ENCODE measurements around the gene PCDH9. TPM values are rescaled to one million over a fixed set of nuclear protein-coding genes. Genes with fewer than 3 reads are reported as not detected.

PCDH9 gene
- total and polyA plus RNA-seq, 9 donors, result 0.18 to 6.5 (median 1.3) TPM

GRCh38 chr13:66323745-66324347, 906.3 kb downstream of the PCDH9 start:
- DNase-seq, result no peak
- TF ChIP-seq CTCF (IDR thresholded peaks at IDR 0.05), result no peak
- TF ChIP-seq EP300 (IDR thresholded peaks at IDR 0.05), result no peak
- no peak for TF ChIP-seq POLR2A (IDR thresholded peaks at IDR 0.05)
- H3K36me3 ChIP-seq, result no peaks in the 10 kb centered on the region
- no peaks in the 10 kb centered on the region for H3K27me3 ChIP-seq
- intact Hi-C loops (cut with DNase I), result loop anchor here in 1 of 4 donors (2.0 kb wide), 1 partner anchor 71 kb away; no protein-coding TSS in a partner anchor
- WGBS, 3 donors, result 83 to 88% (median 87%) methylated on average over 3 of the region's 3 CpGs
- H3K4me3 ChIP-seq, result no peak overlapping the region
- no peaks in the 10 kb centered on the region for H3K9me3 ChIP-seq
- H3K4me1 ChIP-seq (ENCODE audit: insufficient read depth), result no peaks in the 10 kb centered on the region
- H3K27ac ChIP-seq, result no peak overlapping the region

GRCh38 chr13:66322936-66323335, 907.2 kb downstream of the PCDH9 start:
- H3K27me3 ChIP-seq, result no peaks in the 10 kb centered on the region
- TF ChIP-seq EP300 (IDR thresholded peaks at IDR 0.05), result no peak
- no peak for TF ChIP-seq CTCF (IDR thresholded peaks at IDR 0.05)
- no peak for TF ChIP-seq POLR2A (IDR thresholded peaks at IDR 0.05)
- 1 to 6% (median 2%) methylated on average over 2 of the region's 2 CpGs for WGBS, 3 donors
- no peaks in the 10 kb centered on the region for H3K4me1 ChIP-seq (ENCODE audit: insufficient read depth)
- no peaks in the 10 kb centered on the region for H3K9me3 ChIP-seq
- DNase-seq, result no peak
- intact Hi-C loops (cut with DNase I), result loop anchor here in 1 of 4 donors (2.0 kb wide), 1 partner anchor 70 kb away; no protein-coding TSS in a partner anchor
- H3K4me3 ChIP-seq, result no peak overlapping the region
- H3K27ac ChIP-seq, result no peak overlapping the region
- H3K36me3 ChIP-seq, result no peaks in the 10 kb centered on the region

GRCh38 chr13:66322193-66322740, 907.9 kb downstream of the PCDH9 start:
- no peak overlapping the region for H3K4me3 ChIP-seq
- no peaks in the 10 kb centered on the region for H3K4me1 ChIP-seq (ENCODE audit: insufficient read depth)
- no peak for DNase-seq
- no peak for TF ChIP-seq CTCF (IDR thresholded peaks at IDR 0.05)
- TF ChIP-seq POLR2A (IDR thresholded peaks at IDR 0.05), result no peak
- no peak for TF ChIP-seq EP300 (IDR thresholded peaks at IDR 0.05)
- H3K27ac ChIP-seq, result no peak overlapping the region
- intact Hi-C loops (cut with DNase I), result loop anchor here in 1 of 4 donors (2.0 kb wide), 1 partner anchor 69 kb away; no protein-coding TSS in a partner anchor
- 85 to 89% (median 89%) methylated on average over 4 of the region's 4 CpGs for WGBS, 3 donors
- H3K27me3 ChIP-seq, result no peaks in the 10 kb centered on the region
- H3K9me3 ChIP-seq, result no peaks in the 10 kb centered on the region
- H3K36me3 ChIP-seq, result no peaks in the 10 kb centered on the region

DNA sequence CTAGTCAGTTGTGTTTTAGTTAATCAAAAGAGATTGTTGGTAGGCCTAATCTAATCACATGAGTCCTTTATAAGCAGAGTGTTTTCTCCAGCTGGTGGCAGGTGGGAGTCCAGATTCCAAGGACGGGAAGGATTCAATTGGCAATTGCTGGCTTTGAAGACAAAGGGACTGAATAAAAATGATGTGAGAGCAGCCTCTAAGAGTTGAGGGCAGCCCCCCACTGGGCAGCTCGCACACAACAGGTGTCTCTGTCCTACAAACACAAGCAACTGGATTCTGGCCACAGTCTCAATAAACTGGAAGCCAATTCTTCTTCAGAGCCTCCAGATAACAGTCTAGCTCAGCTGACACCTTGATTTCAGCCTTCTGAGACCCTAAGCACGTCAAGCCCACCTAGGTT, 915.2 kb downstream of the PCDH9 start:
- intact Hi-C loops (cut with DNase I), result no loop called here
- DNase-seq, result no peak
- H3K4me3 ChIP-seq, result no peak overlapping the region
- TF ChIP-seq CTCF (IDR thresholded peaks at IDR 0.05) (no peak), EP300 (IDR thresholded peaks at IDR 0.05) (no peak), POLR2A (IDR thresholded peaks at IDR 0.05) (no peak)
- H3K4me1 ChIP-seq (ENCODE audit: insufficient read depth), result no peaks in the 10 kb centered on the region
- H3K9me3 ChIP-seq, result no peaks in the 10 kb centered on the region
- no peak overlapping the region for H3K27ac ChIP-seq
- 31 to 64% (median 43%) methylated on average over 3 of the region's 3 CpGs for WGBS, 3 donors
- H3K27me3 ChIP-seq, result no peaks in the 10 kb centered on the region
- H3K36me3 ChIP-seq, result no peaks in the 10 kb centered on the region
